K562 (cell line): ENCODE results near the gene CERS3. TPM values are rescaled to one million over a fixed set of nuclear protein-coding genes. Genes with fewer than 3 reads are reported as not detected.

ENCODE experiments used
- ATAC-seq: fragments of 200-7000 bp; cut with Tn5 transposase; 3 replicates; pipeline ENCODE4 v1.9.1; 2020; ENCODE audit warnings: moderate library complexity
- Bru-seq: library from RNA; stranded (reverse); fragments of 400-500 nt; gene quantifications from one replicate; lab custom pipeline; 2021; lab: Mats Ljungman, UMichigan
- BruChase-seq, 2 experiments: library from RNA; stranded (reverse); fragments of 400-500 nt; gene quantifications; one replicate each; lab custom pipeline; 2021; lab: Mats Ljungman, UMichigan
- BruUV-seq: library from RNA; stranded (reverse); fragments of 400-500 nt; replicated peaks from 2 replicates; lab custom pipeline; 2021; lab: Mats Ljungman, UMichigan
- CTCF ChIA-PET: fragments of 300-600 bp; formaldehyde crosslinking; extraction: SDS; loops from one replicate; lab custom pipeline; 2021; ENCODE audit warnings: low intra/inter-chr PET ratio; lab: Yijun Ruan, JAX
- POLR2A ChIA-PET: fragments of 300-600, 350-650 bp; sonication (Branson Sonifier 250); formaldehyde crosslinking; extraction: SDS; loops from one replicate; lab custom pipeline; 2021; ENCODE audit warnings: antibody characterized with exemption, inconsistent platforms; lab: Yijun Ruan, JAX
- DNase-seq, 4 experiments: peaks; one replicate each; pipeline versions ENCODE4 v3.0.0 to v3.0.0-alpha.2; 2011 to 2018; ENCODE audit warnings: low spot score in 3 of 4, mixed read lengths in 3 of 4; ENCODE audit errors: extremely low read depth in 1 of 4
- FAIRE-seq: peaks from 2 replicates; lab custom pipeline; 2011; peaks lifted over from hg19 to GRCh38; lab: Jason Lieb, UNC
- H2AFZ ChIP-seq: 2 replicates; pipeline ENCODE4 v1.6.0; 2011; ENCODE audit warnings: low read depth, low read length, control low read depth, inconsistent platforms
- H3K27ac ChIP-seq: fragments of 200-600 bp; 3 replicates; pipeline ENCODE4 v1.8.0; 2011; ENCODE audit warnings: low read depth, mild to moderate bottlenecking, control low read depth, inconsistent platforms, low read length, moderate library complexity, mixed read lengths; ENCODE audit errors: extremely low read depth
- H3K27me3 ChIP-seq, 2 experiments: fragments of 300-600 bp in 1 of 2; 2 replicates in 1 of 2; 3 replicates in 1 of 2; pipeline versions ENCODE4 v1.6.0 to v1.8.0; 2011; ENCODE audit warnings: inconsistent platforms in 2 of 2, low read length in 2 of 2, mild to moderate bottlenecking in 1 of 2, mixed read lengths in 1 of 2, moderate library complexity in 1 of 2; ENCODE audit not compliant: control insufficient read depth in 2 of 2, insufficient read depth in 2 of 2
- H3K36me3 ChIP-seq: fragments of 300-600 bp; 3 replicates; pipeline ENCODE4 v1.8.0; 2011; ENCODE audit warnings: mild to moderate bottlenecking, low read length, inconsistent platforms; ENCODE audit not compliant: control insufficient read depth, insufficient read depth
- H3K4me1 ChIP-seq, 2 experiments: fragments of 200-600 bp in 1 of 2; replicated peaks in 1 of 2; 2 replicates in 1 of 2; 3 replicates in 1 of 2; pipeline versions ENCODE4 v1.5.1 to v1.8.0; 2011; ENCODE audit warnings: inconsistent platforms in 2 of 2, low read length in 2 of 2, mild to moderate bottlenecking in 1 of 2, mixed read lengths in 1 of 2, moderate library complexity in 1 of 2; ENCODE audit not compliant: control insufficient read depth in 2 of 2, insufficient read depth in 2 of 2
- H3K4me2 ChIP-seq: 2 replicates; pipeline ENCODE4 v1.6.1; 2011; ENCODE audit warnings: low read length, control low read depth, inconsistent platforms, mixed read lengths; ENCODE audit not compliant: insufficient read depth
- H3K4me3 ChIP-seq: fragments of 200-600 bp; sonication (generic), shearing (Covaris generic); 2 replicates; pipeline ENCODE4 v1.5.1; 2016; ENCODE audit warnings: control low read depth, inconsistent platforms
- H3K79me2 ChIP-seq: fragments of 200-600 bp; 3 replicates; pipeline ENCODE4 v1.8.0; 2011; ENCODE audit warnings: low read length, inconsistent platforms; ENCODE audit not compliant: control insufficient read depth, insufficient read depth
- H3K9ac ChIP-seq, 2 experiments: 2 replicates each; pipeline versions ENCODE4 v1.6.0 to v1.6.1; 2011; ENCODE audit warnings: low read depth in 2 of 2, low read length in 2 of 2, control low read depth in 1 of 2, inconsistent platforms in 1 of 2, mild to moderate bottlenecking in 1 of 2, mixed read lengths in 1 of 2; ENCODE audit not compliant: insufficient read depth in 1 of 2
- H3K9me1 ChIP-seq: one replicate; pipeline ENCODE4 v1.6.0; 2011; ENCODE audit warnings: inconsistent platforms, mild to moderate bottlenecking, low read length, moderate library complexity; ENCODE audit not compliant: control insufficient read depth, insufficient read depth
- H3K9me3 ChIP-seq: replicated peaks from 2 replicates; pipeline ENCODE4 v1.5.1; 2011; ENCODE audit warnings: low read depth, low read length, inconsistent platforms; ENCODE audit not compliant: control insufficient read depth, insufficient read depth
- H4K20me1 ChIP-seq: replicated peaks from 2 replicates; pipeline ENCODE4 v1.6.1; 2011; ENCODE audit warnings: low read length, inconsistent platforms, mixed read lengths; ENCODE audit not compliant: control insufficient read depth, insufficient read depth
- DEAF1 ChIP-seq: fragments of 450-650 bp; formaldehyde crosslinking; IDR thresholded peaks from 2 replicates; pipeline ENCODE4 v1.4.0; 2020; ENCODE audit warnings: mild to moderate bottlenecking, moderate library complexity
- MAFK ChIP-seq: IDR thresholded peaks from 2 replicates; pipeline ENCODE4 v1.6.1; 2011; ENCODE audit warnings: low read length, improper control_type of control experiment
- MECOM ChIP-seq: fragments of 250-450 bp; sonication (Bioruptor Pico); IDR thresholded peaks from 2 replicates; pipeline ENCODE4 v1.8.0; 2022; ENCODE audit warnings: inconsistent platforms
- MEIS2 ChIP-seq: fragments of 450-650 bp; IDR thresholded peaks from 2 replicates; pipeline ENCODE4 v1.6.1; 2014; ENCODE audit warnings: mild to moderate bottlenecking; ENCODE audit not compliant: partially characterized antibody
- OTX1 ChIP-seq: fragments of 450-650 bp; formaldehyde crosslinking; IDR thresholded peaks from 2 replicates; pipeline ENCODE4 v1.4.0; 2022; ENCODE audit warnings: mild to moderate bottlenecking
- SMAD2 ChIP-seq: fragments of 150-350 bp; IDR thresholded peaks from 2 replicates; pipeline ENCODE4 v1.6.1; 2014; ENCODE audit warnings: low read depth, mild to moderate bottlenecking, low read length
- SMAD4 ChIP-seq: fragments of 250-450 bp; sonication (Bioruptor Pico); conservative IDR thresholded peaks from 2 replicates; pipeline ENCODE4 v1.8.0; 2021; ENCODE audit warnings: inconsistent platforms, mild to moderate bottlenecking, moderate library complexity
- SMARCA4 ChIP-seq: fragments of 450-650 bp; IDR thresholded peaks from 2 replicates; pipeline ENCODE4 v1.6.1; 2016
- SMARCC2 ChIP-seq: fragments of 450-650 bp; IDR thresholded peaks from 2 replicates; pipeline ENCODE4 v1.6.1; 2017; ENCODE audit warnings: antibody characterized with exemption, moderate library complexity, mild to moderate bottlenecking, low read depth
- ZBTB49 ChIP-seq: sonication (generic); formaldehyde crosslinking; IDR thresholded peaks from 2 replicates; pipeline ENCODE4 v1.8.0; 2022; ENCODE audit warnings: missing genetic modification reagents, mild to moderate bottlenecking, borderline replicate concordance
- ZNF740 ChIP-seq, 3 experiments: fragments of 200-800 bp in 1 of 3; sonication (Bioruptor generic) in 1 of 3; sonication (generic) in 1 of 3; formaldehyde crosslinking in 1 of 3; IDR thresholded peaks; 2 replicates each; pipeline versions ENCODE4 v1.6.1 to v1.8.0; 2016 to 2022; ENCODE audit warnings: mild to moderate bottlenecking in 2 of 3, missing compliant biosample characterization in 2 of 3, missing genetic modification characterization in 2 of 3, missing genetic modification reagents in 1 of 3
- WGBS: fragments of 100-300 bp; shearing (Covaris generic); methylation state at CpG from one replicate; pipeline ENCODE4 v1.1.6; 2016; ENCODE audit warnings: low coverage, mixed read lengths; ENCODE audit not compliant: insufficient coverage; ENCODE audit errors: missing lambda C conversion rate; 5-methylcytosine and 5-hydroxymethylcytosine counted together
- in situ Hi-C: fragments of 300-500 bp; cut with MboI; formaldehyde crosslinking; loops from 4 replicates; pipeline ENCODE4 v1.15.0; 2018; ENCODE audit warnings: inconsistent platforms, mixed read lengths
- intact Hi-C: fragments of 100-400 bp; cut with micrococcal nuclease; formaldehyde crosslinking; loops from 2 replicates; pipeline ENCODE4 v1.14.2; 2022
- long read RNA-seq, 3 experiments: library from polyadenylated mRNA in 2 of 3; library from RNA in 1 of 3; unstranded in 2 of 3; stranded (forward) in 1 of 3; transcript quantifications; one replicate each; pipeline ENCODE4 v2.0.0, GENCODE V29; 2019 to 2022
- polyA minus RNA-seq, 3 experiments: library from RNA; depleted of rRNA, polyadenylated mRNA; stranded (reverse); fragments of >200 nt; gene quantifications; 2 replicates each; pipeline ENCODE4 v1.2.3, GENCODE V29; 2011
- polyA plus RNA-seq, 8 experiments: library from polyadenylated mRNA; depleted of rRNA in 4 of 8; stranded (reverse) in 5 of 8; unstranded in 3 of 8; fragments of >200 nt; fragmentation: Nextera tagmentation in 2 of 8; fragmentation: Illumina TruSeq in 1 of 8; extraction: Ambion mirVana in 2 of 8; extraction: Trizol in 1 of 8; gene quantifications; 2 replicates each; pipeline versions ENCODE4 v1.2.1 to v1.2.3, GENCODE V29; 2011 to 2014; ENCODE audit warnings: inconsistent platforms in 1 of 8, missing spikeins in 1 of 8
- total RNA-seq, 7 experiments: library from RNA; depleted of rRNA in 6 of 7; stranded (reverse); fragments of >200 nt in 6 of 7; fragmentation: Illumina TruSeq in 2 of 7; extraction: Trizol in 2 of 7; gene quantifications; 2 replicates each; pipeline versions ENCODE4 v1.2.1 to v1.2.3, GENCODE V29; 2011 to 2021; ENCODE audit warnings: low replicate concordance in 1 of 7

CERS3 gene
- not detected in 2 replicates for total RNA-seq (2011; cell fraction: chromatin; rRNA removed; ENCODE audit: low replicate concordance)
- total RNA-seq (2011; cell fraction: nucleolus; rRNA removed): not detected in 2 replicates
- not detected in 2 replicates for total RNA-seq (2011; cell fraction: nucleoplasm; rRNA removed)
- total RNA-seq (2014; rRNA removed) (not detected in 2 replicates), total RNA-seq (2014; rRNA removed; fragmentation: Illumina TruSeq; extraction: Trizol) (not detected in 2 replicates), total RNA-seq (2015; rRNA removed; fragmentation: Illumina TruSeq; extraction: Trizol) (not detected in 2 replicates), total RNA-seq (2021) (not detected in 2 replicates), polyA plus RNA-seq (2011; rRNA removed) (0.09 TPM in 1 of 2 replicates, not detected in the other), polyA plus RNA-seq (2014; fragmentation: Illumina TruSeq; extraction: Trizol) (not detected in 2 replicates), polyA plus RNA-seq (2014; fragmentation: Nextera tagmentation; extraction: Ambion mirVana) (not detected), polyA plus RNA-seq (2014; rRNA removed) (not detected in 2 replicates), polyA minus RNA-seq (2011; rRNA and poly(A)+ RNA removed) (not detected in 2 replicates), Bru-seq, nascent RNA (percentile 7 among the genes with signal in this experiment), BruChase-seq, experiment 1, labeled RNA remaining after a 2-hour chase (percentile 11 among the genes with signal in this experiment), BruChase-seq, experiment 2, labeled RNA remaining after a 6-hour chase (percentile 11 among the genes with signal in this experiment)
- polyA plus RNA-seq (2011; cell fraction: cytosol; rRNA removed): 0.10 TPM in 1 of 2 replicates, not detected in the other
- polyA plus RNA-seq (2011; cell fraction: nucleus; rRNA removed): not detected in 2 replicates
- 0.30 TPM in 1 of 2 replicates, not detected in the other for polyA plus RNA-seq (2012)
- not detected in 2 replicates for polyA minus RNA-seq (2011; cell fraction: cytosol; rRNA and poly(A)+ RNA removed)
- not detected in 2 replicates for polyA minus RNA-seq (2011; cell fraction: nucleus; rRNA and poly(A)+ RNA removed)
- long read RNA-seq, experiment 1: 0 reads
- long read RNA-seq, experiment 2: 0 reads
- long read RNA-seq, experiment 3: 0 reads

GRCh38 chr15:100528833-100529428 lies at the start of gene CERS3:
CERS3 (minus strand) TSS chr15:100528950; CDS start chr15:100501849, 27,101 bp downstream.
- ChIA-PET POLR2A (interaction anchor here (1.1 to 1.3 kb wide), 2 partner anchors 10 to 35 kb away, joined by 4 read pairs; no protein-coding TSS in a partner anchor), CTCF (no interaction called here)
- H3K9ac ChIP-seq: no peak within 1 kb of the TSS
- FAIRE-seq (no peak), DNase-seq (no peak), ATAC-seq (no peak)
- no peak within 1 kb of the TSS for H2AFZ ChIP-seq
- H3K27me3 ChIP-seq: peaks cover 20 to 44% of the 10 kb centered on the region in 2 experiments; a peak in 4 of 5 replicates
- H3K4me1 ChIP-seq: no peaks in the 10 kb centered on the region; a peak in 1 of 5 replicates
- intact Hi-C loops (no loop called here), in situ Hi-C loops (no loop called here)
- H3K9me1 ChIP-seq: no peaks in the 10 kb centered on the region
- H3K27ac ChIP-seq: no peak within 1 kb of the TSS
- H3K9me3 ChIP-seq: no peaks in the 10 kb centered on the region
- WGBS: 0% methylated on average over 10 of the region's 10 CpGs
- H3K4me2 ChIP-seq: no peak within 1 kb of the TSS
- no peaks in the 10 kb centered on the region for H3K79me2 ChIP-seq
- no peaks in the 10 kb centered on the region; the same call in 1 of the 2 replicates for H4K20me1 ChIP-seq
- no TSS peak for BruUV-seq
- H3K4me3 ChIP-seq: no peak within 1 kb of the TSS
- H3K36me3 ChIP-seq: no peaks in the 10 kb centered on the region
- TF ChIP-seq OTX1 (CRISPR knock-in tag): no peak
- no peak for TF ChIP-seq MEIS2
- no peak for TF ChIP-seq ZNF740 (CRISPR knock-in tag; IDR thresholded peaks at IDR 0.05)
- TF ChIP-seq ZNF740 (tag; IDR thresholded peaks at IDR 0.05): no peak
- TF ChIP-seq MECOM: no peak
- TF ChIP-seq ZBTB49 (CRISPR knock-in tag): no peak
- TF ChIP-seq SMARCC2: no peak
- TF ChIP-seq MAFK: no peak
- TF ChIP-seq DEAF1 (CRISPR knock-in tag): no peak
- no peak for TF ChIP-seq SMAD2
- TF ChIP-seq SMAD4 (CRISPR knock-in tag): no peak
- TF ChIP-seq SMARCA4: no peak
